ENCODE measurements around the gene SNRPA1. TPM values are rescaled to one million over a fixed set of nuclear protein-coding genes. Genes with fewer than 3 reads are reported as not detected.
A peak's percentile ranks its signal among the peaks of the same experiment; 100 is the strongest.

SNRPA1 gene
- total RNA-seq, 1 experiment from 2014 or later, result 151 TPM

DNA sequence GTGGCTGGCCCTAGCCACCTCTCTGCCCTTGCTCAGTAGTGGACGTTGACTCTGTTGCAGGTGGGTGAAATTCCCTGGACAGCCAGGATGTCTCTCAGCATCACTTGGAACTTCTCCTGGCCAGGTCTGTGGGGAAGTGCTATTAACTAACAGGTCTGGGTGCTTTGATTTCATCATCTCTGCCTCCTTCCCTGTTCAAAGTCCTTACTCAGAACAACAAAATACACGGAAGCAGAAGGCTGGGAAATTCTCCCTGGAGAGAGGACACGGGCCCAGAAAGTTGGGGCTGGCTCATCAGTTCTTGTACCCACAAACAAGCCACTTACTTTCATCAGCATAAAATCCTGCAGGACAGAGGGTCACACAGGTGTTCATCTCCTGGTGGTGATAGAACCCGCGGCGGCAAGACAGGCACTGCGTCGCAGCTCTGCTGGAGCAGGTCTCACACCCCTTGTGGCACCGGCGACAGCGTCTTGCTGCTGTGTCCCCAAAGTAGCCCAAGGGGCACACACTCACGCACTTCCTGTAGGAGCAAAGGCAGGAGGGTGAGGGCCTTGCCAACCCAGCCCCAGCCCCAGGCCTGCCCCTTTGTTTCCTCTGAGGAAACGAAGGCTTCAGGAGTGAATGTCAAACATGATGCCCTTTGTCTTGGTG lies 29.6 kb upstream of the SNRPA1 start:
- Histone ChIP-seq H3K4me3 (no peak overlapping the region), H3K9me3 (replicated peaks) (no peaks in the 10 kb centered on the region), H3K27me3 (no peaks in the 10 kb centered on the region; the same call in 1 of the 2 replicates), H3K4me1 (peaks cover 10% of the 10 kb centered on the region), H3K36me3 (no peaks in the 10 kb centered on the region), H3K27ac (no peak overlapping the region)
- no peak for DNase-seq

- DNase-seq, result no peak
- Histone ChIP-seq H3K27me3 (no peaks in the 10 kb centered on the region; the same call in 1 of the 2 replicates), H3K4me1 (peaks cover 10% of the 10 kb centered on the region), H3K4me3 (no peak overlapping the region), H3K36me3 (no peaks in the 10 kb centered on the region), H3K9me3 (replicated peaks) (no peaks in the 10 kb centered on the region), H3K27ac (no peak overlapping the region)
Measured at GRCh38 chr15:101323793-101324523, 28.9 kb upstream of the SNRPA1 start.

DNA sequence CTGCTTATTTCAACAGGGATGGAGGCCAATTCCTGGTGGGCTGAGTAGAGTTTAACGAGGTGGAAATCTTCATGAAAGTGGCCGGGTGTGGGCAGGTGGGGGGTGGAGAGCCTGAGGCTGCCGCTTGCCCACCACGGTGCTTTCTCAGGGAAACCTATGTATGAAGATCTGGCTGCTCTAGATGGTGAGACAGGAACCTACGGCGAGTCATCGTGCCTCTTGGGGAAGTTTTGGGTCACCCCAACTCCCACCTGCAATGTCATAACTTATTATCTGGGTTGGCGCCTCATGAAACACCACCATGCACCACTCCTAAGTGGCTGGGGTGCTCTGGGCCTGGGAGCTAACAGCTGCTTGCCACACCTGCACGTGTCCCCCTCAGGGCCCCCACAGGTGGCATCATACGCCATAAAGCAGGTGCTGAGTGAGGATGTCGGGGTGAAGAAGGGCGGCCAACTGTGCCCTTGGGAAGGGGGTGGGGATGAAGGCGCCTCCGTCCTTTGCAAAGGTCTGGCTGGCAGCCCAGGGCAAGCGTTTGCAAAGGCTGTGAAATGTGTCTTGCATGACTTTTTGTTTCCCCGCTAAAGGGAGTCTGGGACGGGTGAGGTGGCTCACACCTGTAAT lies 27.9 kb upstream of the SNRPA1 start:
- H3K9me3 ChIP-seq (replicated peaks), result no peaks in the 10 kb centered on the region
- H3K4me3 ChIP-seq, result no peak overlapping the region
- no peak for DNase-seq
- H3K27ac ChIP-seq, result no peak overlapping the region
- H3K4me1 ChIP-seq, result peaks cover 10% of the 10 kb centered on the region
- H3K27me3 ChIP-seq, result no peaks in the 10 kb centered on the region; the same call in 1 of the 2 replicates
- H3K36me3 ChIP-seq, result no peaks in the 10 kb centered on the region

DNA sequence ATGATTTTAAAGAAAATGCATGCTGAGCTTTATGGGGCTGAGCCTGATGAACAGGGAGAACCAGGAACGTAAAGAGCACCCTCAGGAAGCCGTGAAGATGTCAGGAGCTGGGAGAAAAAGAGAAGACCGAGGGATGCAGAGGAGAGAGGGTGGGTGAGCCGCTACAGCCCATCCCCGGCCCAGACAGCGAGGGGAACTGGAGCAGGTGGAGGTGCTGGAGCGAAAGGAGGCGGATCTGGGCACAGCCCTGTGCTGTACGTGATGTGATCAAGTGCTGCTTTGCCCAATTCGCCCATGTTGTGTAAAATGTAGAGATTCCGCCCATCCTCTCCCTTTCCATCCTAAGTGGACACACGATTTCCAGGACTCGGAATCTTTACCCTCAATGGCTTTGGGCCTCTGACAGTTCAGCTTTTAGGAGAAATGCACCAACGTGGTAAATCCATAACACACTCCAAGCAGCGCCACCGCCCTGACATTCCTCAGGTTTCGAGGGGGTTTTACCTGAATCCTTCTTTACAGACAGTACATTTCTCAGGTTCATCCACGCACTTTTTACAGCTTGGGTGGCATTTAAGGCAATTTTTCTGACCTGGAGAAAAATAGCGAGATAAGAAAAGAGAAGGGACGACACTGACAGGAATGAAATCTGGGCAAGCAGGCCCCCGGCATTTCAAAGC lies 27.1 kb upstream of the SNRPA1 start:
- Histone ChIP-seq H3K4me1 (peaks cover 10% of the 10 kb centered on the region), H3K4me3 (no peak overlapping the region), H3K27ac (no peak overlapping the region), H3K9me3 (replicated peaks) (no peaks in the 10 kb centered on the region), H3K27me3 (no peaks in the 10 kb centered on the region; the same call in 1 of the 2 replicates), H3K36me3 (no peaks in the 10 kb centered on the region)
- DNase-seq, result no peak

DNA sequence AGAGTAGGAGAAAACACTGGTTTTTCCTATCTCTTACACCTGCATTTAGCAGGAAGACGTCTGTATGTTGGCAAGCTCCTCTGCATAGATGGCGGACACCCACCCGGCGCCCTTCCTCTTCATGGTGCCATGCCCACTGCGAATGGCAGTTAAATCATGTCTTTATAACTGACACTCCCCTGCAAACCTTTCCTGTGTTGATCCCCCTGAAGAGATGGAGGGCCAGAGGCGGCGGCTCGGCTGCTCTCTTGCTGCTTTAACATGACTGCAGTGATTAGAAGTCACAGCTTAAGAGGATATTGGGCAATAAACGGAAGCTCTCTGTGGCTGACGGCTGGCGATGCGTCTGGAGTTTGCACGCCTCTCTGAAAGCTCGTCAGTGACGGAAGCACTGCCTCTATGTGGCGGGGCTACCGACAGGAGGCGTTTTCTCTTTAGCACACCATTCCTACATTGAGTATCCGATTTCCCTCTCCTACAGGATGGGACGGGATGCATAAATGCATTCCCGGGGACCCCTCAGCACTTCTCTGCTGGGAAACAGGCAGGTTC lies 25.5 kb upstream of the SNRPA1 start:
- H3K27me3 ChIP-seq, result no peaks in the 10 kb centered on the region; the same call in 1 of the 2 replicates
- H3K27ac ChIP-seq, result no peak overlapping the region
- H3K9me3 ChIP-seq (replicated peaks), result no peaks in the 10 kb centered on the region
- H3K36me3 ChIP-seq, result no peaks in the 10 kb centered on the region
- H3K4me3 ChIP-seq, result no peak overlapping the region
- no peaks in the 10 kb centered on the region; the same call in 1 of the 2 replicates for H3K4me1 ChIP-seq
- no peak for DNase-seq

DNA sequence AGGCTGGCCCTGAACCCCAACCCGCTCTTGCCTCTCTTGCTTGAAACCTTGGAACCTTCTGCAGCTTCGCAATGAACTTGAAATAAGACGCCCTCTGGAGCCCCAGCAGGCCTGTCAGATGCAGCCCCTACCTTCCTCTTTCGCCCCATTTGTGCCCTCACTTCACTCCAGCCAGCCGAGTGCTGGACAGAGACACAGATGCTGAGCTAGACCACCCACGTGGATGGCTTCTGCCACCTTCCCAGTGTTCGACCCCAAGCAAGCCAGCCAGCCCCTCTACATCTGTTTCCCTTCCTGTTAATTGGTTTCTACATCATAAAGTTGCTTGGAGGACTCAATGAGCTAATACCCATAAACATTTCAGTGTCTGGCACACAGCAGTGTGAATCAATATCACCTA lies 23.8 kb upstream of the SNRPA1 start:
- peak; percentile 54 to 68 for DNase-seq
- no peak overlapping the region for H3K27ac ChIP-seq
- H3K9me3 ChIP-seq (replicated peaks), result no peaks in the 10 kb centered on the region
- H3K27me3 ChIP-seq, result peaks cover 3% of the 10 kb centered on the region
- no peak overlapping the region for H3K4me3 ChIP-seq
- H3K36me3 ChIP-seq, result no peaks in the 10 kb centered on the region
- H3K4me1 ChIP-seq, result no peaks in the 10 kb centered on the region; the same call in 1 of the 2 replicates

GRCh38 chr15:101318147-101318819 lies 23.2 kb upstream of the SNRPA1 start:
- Histone ChIP-seq H3K4me3 (no peak overlapping the region), H3K4me1 (no peaks in the 10 kb centered on the region; the same call in 1 of the 2 replicates), H3K27ac (no peak overlapping the region), H3K27me3 (peaks cover 3% of the 10 kb centered on the region), H3K36me3 (no peaks in the 10 kb centered on the region), H3K9me3 (replicated peaks) (no peaks in the 10 kb centered on the region)
- no peak for DNase-seq

DNA sequence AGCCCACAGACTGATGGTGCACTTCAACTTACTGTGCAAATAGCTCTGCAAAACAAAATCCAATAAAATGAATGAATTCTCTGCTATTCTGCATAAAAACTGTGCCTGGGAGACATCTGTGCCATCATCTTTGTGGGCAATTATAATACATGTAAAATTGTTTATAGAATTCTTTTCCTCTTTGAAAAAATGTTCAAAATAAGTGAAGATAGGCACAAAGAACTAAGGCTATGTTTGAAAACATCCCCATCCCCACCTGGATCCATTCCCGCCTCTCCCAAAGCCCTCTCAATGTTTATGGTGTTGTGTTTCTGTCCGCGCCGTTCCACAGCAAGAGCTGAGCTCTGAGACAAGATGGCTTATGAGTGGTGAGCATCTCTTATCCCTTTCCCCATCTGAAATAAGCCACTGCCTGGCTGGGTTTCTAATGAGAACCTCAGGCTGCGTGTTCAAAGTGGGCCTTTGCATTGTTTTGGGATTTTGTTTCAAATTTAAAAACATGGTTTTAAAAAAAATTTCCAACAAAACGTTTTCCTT lies 22.4 kb upstream of the SNRPA1 start:
- no peak for DNase-seq
- H3K36me3 ChIP-seq, result no peaks in the 10 kb centered on the region
- H3K4me1 ChIP-seq, result no peaks in the 10 kb centered on the region; the same call in 1 of the 2 replicates
- no peak overlapping the region for H3K4me3 ChIP-seq
- H3K9me3 ChIP-seq (replicated peaks), result no peaks in the 10 kb centered on the region
- H3K27me3 ChIP-seq, result peaks cover 3% of the 10 kb centered on the region
- no peak overlapping the region for H3K27ac ChIP-seq

GRCh38 chr15:101316529-101316928 lies 21.5 kb upstream of the SNRPA1 start:
- no peak for DNase-seq
- peaks cover 3% of the 10 kb centered on the region for H3K27me3 ChIP-seq
- H3K36me3 ChIP-seq, result no peaks in the 10 kb centered on the region
- no peaks in the 10 kb centered on the region for H3K9me3 ChIP-seq (replicated peaks)
- no peaks in the 10 kb centered on the region; the same call in 1 of the 2 replicates for H3K4me1 ChIP-seq
- no peak overlapping the region for H3K4me3 ChIP-seq
- H3K27ac ChIP-seq, result no peak overlapping the region

DNA sequence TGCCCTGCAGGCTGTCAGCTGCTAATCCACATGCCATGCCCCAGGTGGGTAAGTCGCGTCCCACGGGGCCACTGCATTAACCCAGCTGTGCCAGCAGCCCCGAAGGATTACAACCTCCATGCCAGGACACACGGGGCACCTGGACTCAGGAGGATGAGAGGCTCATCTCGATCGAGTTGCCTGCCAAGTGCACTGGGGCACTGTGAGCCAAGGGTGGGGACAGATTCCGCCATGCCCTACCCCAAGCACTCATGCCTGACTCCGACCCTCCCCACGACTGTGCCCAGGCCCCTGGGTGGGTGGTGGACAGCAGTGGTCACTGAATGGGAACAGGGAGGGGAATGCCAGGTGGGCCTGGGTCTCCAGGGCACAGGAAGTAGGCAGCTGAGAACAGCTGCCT lies 20.7 kb upstream of the SNRPA1 start:
- H3K4me1 ChIP-seq, result no peaks in the 10 kb centered on the region; the same call in 1 of the 2 replicates
- peaks cover 3% of the 10 kb centered on the region for H3K27me3 ChIP-seq
- DNase-seq, result no peak
- H3K36me3 ChIP-seq, result no peaks in the 10 kb centered on the region
- H3K27ac ChIP-seq, result no peak overlapping the region
- H3K4me3 ChIP-seq, result no peak overlapping the region
- H3K9me3 ChIP-seq (replicated peaks), result no peaks in the 10 kb centered on the region

- no peak for DNase-seq
Measured at GRCh38 chr15:101314336-101315125, 19.5 kb upstream of the SNRPA1 start.

DNA sequence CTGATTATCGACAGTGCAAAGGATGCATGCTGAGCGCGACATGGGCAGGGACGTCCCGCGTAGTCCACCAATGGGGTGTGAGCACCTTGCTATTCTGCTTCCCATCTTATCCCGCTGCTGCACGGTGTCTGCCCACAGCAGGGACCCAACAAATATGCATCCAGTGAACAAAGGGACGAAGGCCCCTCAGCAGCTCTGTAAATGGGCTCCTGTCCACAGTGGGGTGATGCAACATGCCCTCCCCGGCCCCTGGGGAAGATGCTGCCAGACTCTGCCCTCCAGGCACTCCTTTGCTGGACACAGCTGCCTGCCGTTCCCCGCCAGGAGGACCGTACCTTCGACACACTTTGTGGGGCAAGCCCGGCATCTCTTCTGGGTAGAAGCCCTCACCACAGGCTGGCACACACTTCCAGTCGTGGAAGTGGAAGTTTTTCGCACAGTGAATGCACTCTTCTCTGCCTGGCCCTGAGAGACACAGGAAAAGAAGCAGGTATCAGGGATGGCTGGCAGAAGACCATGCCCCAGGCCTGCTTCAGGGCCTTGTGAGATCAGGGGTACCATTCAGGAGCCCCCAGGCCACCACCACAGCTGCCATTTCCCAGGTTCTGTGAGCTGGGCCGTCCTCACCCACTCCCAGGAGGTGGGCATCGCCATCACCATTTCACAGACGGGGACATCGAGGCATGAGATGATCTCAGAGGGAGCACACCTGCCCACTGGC lies 18.2 kb upstream of the SNRPA1 start:
- DNase-seq, result no peak
- H3K27ac ChIP-seq, result no peak overlapping the region
- no peaks in the 10 kb centered on the region for H3K9me3 ChIP-seq (replicated peaks)

More at GRCh38 chr15:101314336-101315125, 19.5 kb upstream of the SNRPA1 start:
- peaks cover 3% of the 10 kb centered on the region; the same call in 1 of the 2 replicates for H3K27me3 ChIP-seq
- H3K27ac ChIP-seq, result no peak overlapping the region
- no peaks in the 10 kb centered on the region; the same call in 1 of the 2 replicates for H3K4me1 ChIP-seq
- no peaks in the 10 kb centered on the region for H3K36me3 ChIP-seq
- H3K4me3 ChIP-seq, result no peak overlapping the region
- H3K9me3 ChIP-seq (replicated peaks), result no peaks in the 10 kb centered on the region

More for the DNA sequence above, 18.2 kb upstream of the SNRPA1 start:
- Histone ChIP-seq H3K27me3 (peaks cover 3% of the 10 kb centered on the region; the same call in 1 of the 2 replicates), H3K36me3 (no peaks in the 10 kb centered on the region), H3K4me1 (no peaks in the 10 kb centered on the region; the same call in 1 of the 2 replicates), H3K4me3 (no peak overlapping the region)
